Lower lobe of right lung (tissue), 2 donors: ENCODE measurements around the gene BMPR1A. TPM values are rescaled to one million over a fixed set of nuclear protein-coding genes. Genes with fewer than 3 reads are reported as not detected.

Experiments
- ATAC-seq, 2 donors: fragments of 200-7000 bp; cut with Tn5 transposase; one replicate each; pipeline ENCODE4 v1.9.1; 2020 to 2022; ENCODE audit warnings: mild to moderate bottlenecking in 2 of 2, moderate library complexity in 2 of 2
- DNase-seq: peaks from one replicate; pipeline ENCODE4 v3.0.0-alpha.2; 2020
- H3K27ac ChIP-seq: fragments of 200-600 bp; one replicate; pipeline ENCODE4 v1.8.0; 2022
- H3K27me3 ChIP-seq: fragments of 200-600 bp; one replicate; pipeline ENCODE4 v1.8.0; 2022; ENCODE audit warnings: low read depth
- H3K36me3 ChIP-seq: fragments of 200-600 bp; one replicate; pipeline ENCODE4 v1.8.0; 2022; ENCODE audit warnings: mild to moderate bottlenecking
- H3K4me1 ChIP-seq: fragments of 200-600 bp; one replicate; pipeline ENCODE4 v1.8.0; 2022
- H3K4me3 ChIP-seq: fragments of 200-600 bp; one replicate; pipeline ENCODE4 v1.8.0; 2022; ENCODE audit warnings: mild to moderate bottlenecking
- H3K9me3 ChIP-seq: fragments of 200-600 bp; one replicate; pipeline ENCODE4 v1.8.0; 2022
- CTCF ChIP-seq: fragments of 200-600 bp; IDR thresholded peaks from one replicate; pipeline ENCODE4 v1.8.0; 2022; ENCODE audit warnings: antibody characterized with exemption, mild to moderate bottlenecking
- intact Hi-C: fragments of 100-400 bp; cut with DNase I; formaldehyde crosslinking; loops from one replicate; pipeline ENCODE4 v1.11.0; 2022
- total RNA-seq: library from RNA; stranded (reverse); fragmentation: NEBNext Ultra II Directional; extraction: Animal tissue kit (Norgen Biotek cat#: 25700); gene quantifications from one replicate; pipeline ENCODE4 v1.2.1, GENCODE V29; 2021
- donor health status: DM: no; HTN: yes; CAD: no; lungs with severe emphysema.

Gene BMPR1A
- total RNA-seq, 1 donor from 2014 or later = 37.0 TPM

DNA sequence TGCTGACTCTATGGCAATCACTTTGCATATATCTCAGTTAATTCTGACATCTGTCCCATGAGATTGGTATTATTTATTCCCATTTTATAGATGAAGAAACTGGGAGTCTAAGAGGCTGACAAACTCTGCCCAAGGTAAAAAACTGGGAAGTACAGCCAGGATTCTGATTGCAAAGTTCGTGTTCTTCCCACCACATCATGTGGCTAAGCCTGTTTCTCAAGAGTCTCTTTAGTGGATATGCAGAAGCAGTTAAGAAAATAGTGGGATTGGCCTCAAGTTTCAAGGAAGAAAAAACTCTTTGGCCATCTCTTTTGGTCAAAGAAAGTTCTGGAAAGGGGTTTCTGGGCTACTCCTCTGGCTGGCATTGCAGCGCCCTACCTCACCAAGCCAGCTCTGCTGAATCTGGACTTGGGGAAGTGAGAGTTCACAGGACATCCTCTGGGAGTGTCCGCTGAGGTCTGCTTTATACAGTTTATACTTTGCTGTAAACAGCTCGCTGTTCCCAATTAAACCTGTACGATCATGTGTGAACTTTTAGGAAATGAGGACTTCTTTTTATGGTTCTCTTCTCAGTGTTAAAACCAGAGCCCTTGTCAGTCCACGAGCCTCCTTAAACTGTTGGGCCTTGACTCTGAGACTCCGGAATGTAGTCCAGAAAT is 12.2 kb upstream of the BMPR1A start:
- Histone ChIP-seq H3K27me3 (no peaks in the 10 kb centered on the region), H3K36me3 (no peaks in the 10 kb centered on the region), H3K4me1 (peaks cover 23% of the 10 kb centered on the region), H3K27ac (peak overlapping the region; percentile 65), H3K9me3 (no peaks in the 10 kb centered on the region), H3K4me3 (no peak overlapping the region)
- intact Hi-C loops = no loop called here
- TF ChIP-seq CTCF = no peak
- peak; percentile 61 to 79 for ATAC-seq
- DNase-seq = no peak

DNA sequence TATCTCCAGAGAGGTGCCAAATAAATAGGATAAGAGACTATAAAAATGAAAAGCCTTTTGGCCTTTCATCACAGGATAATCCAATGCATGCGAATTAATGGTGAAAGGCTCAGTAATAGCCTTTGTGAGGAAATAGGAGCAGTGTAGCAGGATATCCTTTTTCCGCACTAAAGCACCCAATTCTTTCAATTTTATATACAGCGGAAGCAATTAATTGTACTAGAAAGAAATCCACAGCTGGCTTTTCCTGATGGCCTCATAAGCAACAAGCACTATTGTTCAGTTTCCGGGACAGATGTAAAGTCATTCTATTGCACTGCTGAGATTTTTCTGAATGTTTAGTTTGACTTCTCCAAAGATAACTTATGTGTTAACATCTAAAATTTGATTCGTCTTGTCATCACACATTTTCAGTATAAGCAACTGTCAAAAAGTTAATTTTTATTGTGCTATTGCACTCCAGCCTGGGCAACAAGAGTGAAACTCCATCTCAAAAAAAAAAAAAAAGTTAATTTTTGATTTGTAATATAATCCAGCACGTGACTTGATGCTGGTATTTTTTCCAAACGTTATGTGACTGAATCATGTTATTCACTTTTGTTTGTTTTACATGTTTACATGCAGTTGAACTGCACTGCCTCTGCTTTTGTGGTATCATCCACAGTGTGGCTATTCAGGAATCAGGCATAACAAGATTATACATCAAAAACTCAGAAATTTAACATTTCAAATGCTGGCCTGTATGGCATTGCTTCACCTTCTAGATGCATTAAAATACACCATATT is 8.4 kb upstream of the BMPR1A start:
- no peak for TF ChIP-seq CTCF
- intact Hi-C loops = no loop called here
- Histone ChIP-seq H3K4me1 (peaks cover 23% of the 10 kb centered on the region), H3K27ac (no peak overlapping the region), H3K4me3 (no peak overlapping the region), H3K27me3 (peaks cover 4% of the 10 kb centered on the region), H3K36me3 (no peaks in the 10 kb centered on the region), H3K9me3 (no peaks in the 10 kb centered on the region)
- ATAC-seq (no peak), DNase-seq (no peak)

- H3K27me3 ChIP-seq = peaks cover 4% of the 10 kb centered on the region
Measured at GRCh38 chr10:86749854-86750253, 6.6 kb upstream of the BMPR1A start.

GRCh38 chr10:86751477-86751876 is 4.9 kb upstream of the BMPR1A start:
- peaks cover 12% of the 10 kb centered on the region for H3K27me3 ChIP-seq

More at GRCh38 chr10:86749854-86750253, 6.6 kb upstream of the BMPR1A start:
- Histone ChIP-seq H3K4me3 (no peak overlapping the region), H3K36me3 (no peaks in the 10 kb centered on the region), H3K9me3 (no peaks in the 10 kb centered on the region), H3K4me1 (peaks cover 10% of the 10 kb centered on the region), H3K27ac (no peak overlapping the region)
- TF ChIP-seq CTCF = no peak
- ATAC-seq (no peak), DNase-seq (no peak)
- intact Hi-C loops = no loop called here

GRCh38 chr10:86752311-86752710 is 4.1 kb upstream of the BMPR1A start:
- no peak for DNase-seq
- TF ChIP-seq CTCF = no peak
- Histone ChIP-seq H3K4me3 (no peak overlapping the region), H3K27me3 (peaks cover 14% of the 10 kb centered on the region), H3K27ac (no peak overlapping the region), H3K9me3 (no peaks in the 10 kb centered on the region), H3K4me1 (peaks cover 17% of the 10 kb centered on the region), H3K36me3 (no peaks in the 10 kb centered on the region)
- no peak for ATAC-seq
- intact Hi-C loops = no loop called here

More at GRCh38 chr10:86751477-86751876, 4.9 kb upstream of the BMPR1A start:
- H3K27ac ChIP-seq = no peak overlapping the region
- peaks cover 17% of the 10 kb centered on the region for H3K4me1 ChIP-seq
- no peaks in the 10 kb centered on the region for H3K36me3 ChIP-seq
- ATAC-seq (no peak), DNase-seq (no peak)
- intact Hi-C loops = no loop called here
- no peak overlapping the region for H3K4me3 ChIP-seq
- H3K9me3 ChIP-seq = no peaks in the 10 kb centered on the region
- TF ChIP-seq CTCF = no peak
